DOHH2 (cell line): Measurements from ENCODE around the gene RIPPLY2.
"Not testable (repeated sequence)": the region's sequence is repeated elsewhere in the genome, so short reads cannot be mapped to it uniquely, and the experiment has no call there.

Source experiments
- EZH2phosphoT487 ChIP-seq: fragments of 200-600 bp; sonication (generic); IDR thresholded peaks from 2 replicates; pipeline ENCODE4 v1.6.1; 2017; ENCODE audit warnings: borderline replicate concordance, mild to moderate bottlenecking, antibody characterized with exemption, low read length, moderate library complexity, mixed read lengths
- TF ChIP-seq, protein P1 (sequence below): fragments of 200-600 bp; sonication (generic); IDR thresholded peaks from one replicate; pipeline ENCODE4 v1.5.1; 2014; ENCODE audit warnings: antibody characterized with exemption, mild to moderate bottlenecking, low read depth, low read length; ENCODE audit not compliant: poor library complexity, severe bottlenecking

DNA sequence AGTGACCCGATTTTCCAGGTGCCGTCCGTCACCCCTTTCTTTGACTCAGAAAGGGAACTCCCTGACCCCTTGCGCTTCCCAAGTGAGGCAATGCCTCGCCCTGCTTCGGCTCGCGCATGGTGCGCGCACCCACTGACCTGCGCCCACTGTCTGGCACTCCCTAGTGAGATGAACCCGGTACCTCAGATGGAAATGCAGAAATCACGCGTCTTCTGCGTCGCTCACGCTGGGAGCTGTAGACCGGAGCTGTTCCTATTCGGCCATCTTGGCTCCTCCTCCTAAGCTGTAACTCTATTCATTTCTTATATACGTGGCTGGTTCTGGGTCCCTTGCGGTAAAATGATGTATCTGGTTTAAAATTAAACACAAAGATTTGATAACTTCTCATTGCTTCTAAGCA, 49.7 kb upstream of the RIPPLY2 start:
- TF ChIP-seq, protein P1, sequence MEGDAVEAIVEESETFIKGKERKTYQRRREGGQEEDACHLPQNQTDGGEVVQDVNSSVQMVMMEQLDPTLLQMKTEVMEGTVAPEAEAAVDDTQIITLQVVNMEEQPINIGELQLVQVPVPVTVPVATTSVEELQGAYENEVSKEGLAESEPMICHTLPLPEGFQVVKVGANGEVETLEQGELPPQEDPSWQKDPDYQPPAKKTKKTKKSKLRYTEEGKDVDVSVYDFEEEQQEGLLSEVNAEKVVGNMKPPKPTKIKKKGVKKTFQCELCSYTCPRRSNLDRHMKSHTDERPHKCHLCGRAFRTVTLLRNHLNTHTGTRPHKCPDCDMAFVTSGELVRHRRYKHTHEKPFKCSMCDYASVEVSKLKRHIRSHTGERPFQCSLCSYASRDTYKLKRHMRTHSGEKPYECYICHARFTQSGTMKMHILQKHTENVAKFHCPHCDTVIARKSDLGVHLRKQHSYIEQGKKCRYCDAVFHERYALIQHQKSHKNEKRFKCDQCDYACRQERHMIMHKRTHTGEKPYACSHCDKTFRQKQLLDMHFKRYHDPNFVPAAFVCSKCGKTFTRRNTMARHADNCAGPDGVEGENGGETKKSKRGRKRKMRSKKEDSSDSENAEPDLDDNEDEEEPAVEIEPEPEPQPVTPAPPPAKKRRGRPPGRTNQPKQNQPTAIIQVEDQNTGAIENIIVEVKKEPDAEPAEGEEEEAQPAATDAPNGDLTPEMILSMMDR, result not testable (repeated sequence)
- TF ChIP-seq EZH2phosphoT487, result not testable (repeated sequence)
